PC-9 (cell line): ENCODE results near the gene COL15A1. TPM values are rescaled to one million over a fixed set of nuclear protein-coding genes. Genes with fewer than 3 reads are reported as not detected.

ENCODE experiments used
- BruUV-seq: library from RNA; stranded (reverse); fragments of 400-500 nt; replicated peaks from 2 replicates; lab custom pipeline; 2021; lab: Mats Ljungman, UMichigan
- CTCF ChIA-PET: fragments of 300-600 bp; sonication (Branson Sonifier 250); formaldehyde crosslinking; loops from one replicate; lab custom pipeline; 2022; ENCODE audit warnings: antibody characterized with exemption; lab: Charles Lee
- POLR2A ChIA-PET: fragments of 300-600 bp; sonication (Branson Sonifier 250); formaldehyde crosslinking; loops from one replicate; lab custom pipeline; 2022; ENCODE audit warnings: antibody characterized with exemption; ENCODE audit not compliant: unreplicated experiment; lab: Charles Lee
- DNase-seq, 2 experiments: peaks; one replicate each; pipeline versions ENCODE4 v3.0.0 to v3.0.0-alpha.2; 2015 to 2022; ENCODE audit warnings: mixed read lengths in 1 of 2
- H2AFZ ChIP-seq: fragments of 200-600 bp; sonication (generic); 2 replicates; pipeline ENCODE4 v1.8.1; 2017; ENCODE audit warnings: antibody characterized with exemption
- H3F3A ChIP-seq: fragments of 200-600 bp; sonication (generic); 2 replicates; pipeline ENCODE4 v1.8.1; 2017; ENCODE audit warnings: antibody characterized with exemption, mild to moderate bottlenecking, low read depth; ENCODE audit not compliant: insufficient read depth
- H3K27ac ChIP-seq: fragments of 200-600 bp; sonication (generic); 2 replicates; pipeline ENCODE4 v1.6.1; 2016; ENCODE audit warnings: mixed run types
- H3K27me3 ChIP-seq: fragments of 200-600 bp; sonication (generic); 2 replicates; pipeline ENCODE4 v1.6.1; 2016; ENCODE audit warnings: low read depth, mixed run types; ENCODE audit not compliant: insufficient read depth
- H3K36me3 ChIP-seq: fragments of 200-600 bp; sonication (generic); 2 replicates; pipeline ENCODE4 v1.6.1; 2016; ENCODE audit warnings: low read depth, mixed run types
- H3K4me1 ChIP-seq: fragments of 200-600 bp; sonication (generic); replicated peaks from 2 replicates; pipeline ENCODE4 v1.6.1; 2016; ENCODE audit warnings: mixed run types; ENCODE audit not compliant: insufficient read depth
- H3K4me2 ChIP-seq: fragments of 200-600 bp; sonication (generic); 2 replicates; pipeline ENCODE4 v1.6.1; 2017; ENCODE audit warnings: mixed run types
- H3K4me3 ChIP-seq: fragments of 200-600 bp; sonication (generic); 2 replicates; pipeline ENCODE4 v1.6.1; 2016; ENCODE audit warnings: mixed run types
- H3K79me2 ChIP-seq: fragments of 200-600 bp; sonication (generic); 2 replicates; pipeline ENCODE4 v1.6.1; 2017; ENCODE audit warnings: low read depth, mixed run types
- H3K9me2 ChIP-seq: fragments of 200-600 bp; sonication (generic); 2 replicates; pipeline ENCODE4 v1.8.1; 2017; ENCODE audit warnings: mild to moderate bottlenecking; ENCODE audit not compliant: insufficient read depth
- H3K9me3 ChIP-seq: fragments of 200-600 bp; sonication (generic); 2 replicates; pipeline ENCODE4 v1.8.1; 2016; ENCODE audit warnings: low read depth; ENCODE audit not compliant: insufficient read depth
- H4K20me1 ChIP-seq: fragments of 200-600 bp; sonication (generic); 2 replicates; pipeline ENCODE4 v1.8.1; 2017; ENCODE audit not compliant: insufficient read depth
- CTCF ChIP-seq: fragments of 200-600 bp; sonication (generic); conservative IDR thresholded peaks from 2 replicates; pipeline ENCODE4 v1.6.1; 2017; ENCODE audit warnings: mixed run types, antibody characterized with exemption, mild to moderate bottlenecking, moderate library complexity
- EZH2 ChIP-seq: fragments of 200-600 bp; sonication (generic); IDR thresholded peaks from 2 replicates; pipeline ENCODE4 v1.8.0; 2017; ENCODE audit warnings: antibody characterized with exemption, low read depth
- intact Hi-C: fragments of 100-400 bp; cut with micrococcal nuclease; formaldehyde crosslinking; loops from one replicate; pipeline ENCODE4 v1.10.0; 2022; ENCODE audit not compliant: unreplicated experiment
- total RNA-seq: library from RNA; stranded (reverse); gene quantifications from 2 replicates; pipeline ENCODE4 v1.2.3, GENCODE V29; 2021

Gene COL15A1
- total RNA-seq, 1 experiment from 2014 or later, result not detected

- no peaks in the 10 kb centered on the region for H3K36me3 ChIP-seq
- ChIA-PET CTCF (no interaction called here), POLR2A (no interaction called here)
- no peaks in the 10 kb centered on the region for H4K20me1 ChIP-seq
- no peak overlapping the region for H3K27ac ChIP-seq
- intact Hi-C loops, result no loop called here
- H3K4me3 ChIP-seq, result no peak overlapping the region
- no peak overlapping the region for H3K4me2 ChIP-seq
- no peaks in the 10 kb centered on the region for H3K4me1 ChIP-seq
- no peaks in the 10 kb centered on the region for H3K9me3 ChIP-seq
- TF ChIP-seq CTCF (no peak), EZH2 (no peak)
- no TSS peak for BruUV-seq
- H3K9me2 ChIP-seq, result no peaks in the 10 kb centered on the region
- H3F3A ChIP-seq, result no peaks in the 10 kb centered on the region
- DNase-seq, result no peak
- H3K79me2 ChIP-seq, result no peaks in the 10 kb centered on the region
- peaks cover 70% of the 10 kb centered on the region for H3K27me3 ChIP-seq
- no peak overlapping the region for H2AFZ ChIP-seq
These were observed 1.7 kb upstream of the COL15A1 start for GRCh38 chr9:98941946-98942523.

- POLR2A ChIA-PET, result no interaction called here
- Histone ChIP-seq H3K36me3 (no peaks in the 10 kb centered on the region), H3F3A (no peaks in the 10 kb centered on the region), H3K79me2 (no peaks in the 10 kb centered on the region), H3K4me2 (no peak overlapping the region), H3K4me3 (no peak overlapping the region), H2AFZ (no peak overlapping the region), H3K9me3 (no peaks in the 10 kb centered on the region), H3K4me1 (no peaks in the 10 kb centered on the region), H3K9me2 (no peaks in the 10 kb centered on the region), H3K27ac (no peak overlapping the region), H4K20me1 (no peaks in the 10 kb centered on the region), H3K27me3 (peaks cover 59% of the 10 kb centered on the region)
- no TSS peak for BruUV-seq
- CTCF ChIA-PET, result no interaction called here
- intact Hi-C loops, result no loop called here
- TF ChIP-seq CTCF, result no peak
- no peak for TF ChIP-seq EZH2
- no peak for DNase-seq
These were observed 613 bp upstream of the COL15A1 start for GRCh38 chr9:98942906-98943681.

- Histone ChIP-seq H3K9me3 (no peaks in the 10 kb centered on the region), H3K27ac (no peak overlapping the region), H3K4me3 (no peak overlapping the region), H2AFZ (no peak overlapping the region), H4K20me1 (no peaks in the 10 kb centered on the region), H3F3A (no peaks in the 10 kb centered on the region), H3K79me2 (no peaks in the 10 kb centered on the region), H3K9me2 (no peaks in the 10 kb centered on the region), H3K36me3 (no peaks in the 10 kb centered on the region), H3K4me1 (no peaks in the 10 kb centered on the region), H3K27me3 (peaks cover 55% of the 10 kb centered on the region), H3K4me2 (no peak overlapping the region)
- intact Hi-C loops, result no loop called here
- DNase-seq, result no peak
- TF ChIP-seq CTCF, result no peak
- no peak for TF ChIP-seq EZH2
- BruUV-seq, result no TSS peak
- ChIA-PET POLR2A (no interaction called here), CTCF (no interaction called here)
These were observed 488 bp downstream of the COL15A1 start for GRCh38 chr9:98944057-98944733.
